Hematopoietic multipotent progenitor cell treated with erythropoietin and hydrocortisone succinate and interleukin-3 and kit ligand, for 6 days (in vitro differentiated cells): Measurements from ENCODE around the gene SRSF8.
A peak's percentile ranks its signal among the peaks of the same experiment; 100 is the strongest.
"Not testable (repeated sequence)": the region's sequence is repeated elsewhere in the genome, so short reads cannot be mapped to it uniquely, and the experiment has no call there.

Experiments
- DNase-seq: peaks from one replicate; pipeline ENCODE4 v3.0.0-alpha.2; 2015

The SRSF8 gene

DNA sequence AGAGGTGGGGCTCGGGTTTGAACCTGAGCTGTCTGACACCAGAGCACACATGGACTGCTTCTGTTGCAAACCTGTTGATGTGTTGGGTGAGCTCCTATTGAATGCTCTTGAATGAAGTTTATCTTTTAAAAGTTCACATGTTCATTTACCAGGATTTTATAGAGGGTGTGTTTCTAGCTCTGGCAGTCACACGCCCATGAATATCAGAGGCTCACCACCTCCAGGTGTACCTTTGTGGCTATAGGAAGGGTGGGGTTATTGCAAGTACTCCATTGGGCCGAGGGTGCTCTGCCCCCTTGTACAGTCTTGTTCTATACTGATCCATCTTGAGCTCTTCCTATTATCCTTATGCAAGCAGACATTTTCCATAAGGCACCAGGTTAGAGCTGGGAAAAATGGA, 32.1 kb downstream of the SRSF8 start:
- no peak for DNase-seq

DNA sequence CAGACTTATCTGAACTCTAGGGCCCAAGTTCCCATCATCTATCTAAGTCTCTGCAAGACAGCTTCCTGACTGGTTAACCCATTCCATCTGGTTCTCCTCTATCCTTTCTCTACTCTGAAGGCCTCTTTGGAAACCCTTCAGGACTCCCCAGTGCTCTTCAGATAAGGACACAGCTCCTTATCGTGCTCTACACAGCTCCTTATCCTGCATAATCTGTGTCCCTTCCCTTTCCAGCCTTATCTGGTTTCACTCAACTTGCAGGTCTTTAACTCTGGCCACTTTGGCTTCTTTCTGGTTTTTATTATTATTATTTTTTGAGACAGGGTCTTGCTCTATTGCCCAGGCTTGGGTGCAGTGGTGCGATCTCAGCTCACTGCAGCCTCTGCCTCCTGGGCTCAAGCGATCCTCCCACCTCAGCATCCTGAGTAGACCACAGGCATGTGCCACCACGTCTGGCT, 33.5 kb downstream of the SRSF8 start:
- DNase-seq, result peak; percentile 48

DNA sequence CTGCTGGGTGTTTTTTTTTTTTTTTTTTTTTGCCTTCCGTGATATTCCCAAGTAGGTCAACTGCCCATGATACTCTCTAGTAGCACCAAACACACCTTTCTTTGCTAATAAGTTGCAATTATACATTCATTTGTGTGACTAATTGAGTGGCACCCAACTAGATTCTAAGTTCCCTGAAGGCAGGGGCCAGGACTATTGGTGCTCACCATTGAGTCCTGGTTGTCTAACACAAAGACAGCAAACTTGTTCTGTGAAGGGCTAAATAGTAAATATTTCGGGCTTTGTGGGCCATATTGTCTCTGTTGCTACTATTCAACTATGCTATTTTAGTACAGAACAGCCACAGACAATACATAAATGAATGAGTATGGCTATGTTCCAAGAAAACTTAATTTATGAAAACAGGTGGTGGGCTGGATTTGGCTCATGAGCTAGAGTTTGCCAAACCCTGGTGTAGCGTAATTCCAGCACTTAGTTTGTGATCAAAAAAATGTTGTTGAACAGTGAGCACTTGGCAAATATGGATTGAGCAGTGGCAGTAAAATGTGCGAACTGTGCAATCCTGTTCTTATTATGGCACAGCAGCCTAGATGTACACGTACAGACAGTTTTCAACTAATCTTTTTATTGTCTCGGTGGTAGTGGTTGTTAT, 34.3 kb downstream of the SRSF8 start:
- no peak for DNase-seq

DNA sequence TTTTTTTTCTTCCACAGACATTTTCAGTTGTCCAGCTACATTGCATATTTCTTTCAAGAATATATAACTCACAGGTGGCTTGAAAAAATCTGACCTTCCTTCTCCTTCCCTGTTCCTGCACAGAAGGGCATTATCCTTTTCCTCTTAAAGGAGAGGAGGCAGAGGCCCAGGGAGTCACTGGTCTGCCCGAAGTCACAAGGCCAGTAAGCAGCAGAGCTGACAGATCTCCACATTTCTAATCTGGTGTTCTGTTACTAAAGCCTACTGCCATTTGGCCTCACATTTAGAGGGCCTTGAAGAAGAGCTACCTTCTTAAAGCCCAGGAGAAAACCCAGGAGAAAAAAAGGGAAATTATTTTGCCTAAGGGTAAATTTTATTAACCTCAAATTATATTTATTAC, 35.2 kb downstream of the SRSF8 start:
- no peak for DNase-seq

DNA sequence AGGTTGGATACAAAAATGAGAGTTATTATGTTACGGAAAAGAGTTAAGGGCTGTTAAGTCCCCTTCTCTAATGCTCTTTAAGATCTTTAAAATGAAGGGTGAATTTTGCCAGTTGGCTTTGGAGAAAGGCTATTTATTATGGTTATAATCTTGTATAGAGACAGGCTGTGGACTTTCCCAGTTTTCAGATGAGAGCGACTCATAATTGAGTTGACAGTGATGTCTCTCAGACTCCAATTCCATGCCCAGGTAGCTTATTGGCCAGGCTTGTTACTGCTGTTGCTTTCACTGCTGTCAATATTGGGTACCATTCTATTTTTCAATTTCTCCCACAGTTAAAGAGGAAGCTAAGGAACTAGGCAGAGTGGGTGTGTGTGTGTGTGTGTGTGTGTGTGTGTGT, 36.0 kb downstream of the SRSF8 start:
- DNase-seq, result no peak

DNA sequence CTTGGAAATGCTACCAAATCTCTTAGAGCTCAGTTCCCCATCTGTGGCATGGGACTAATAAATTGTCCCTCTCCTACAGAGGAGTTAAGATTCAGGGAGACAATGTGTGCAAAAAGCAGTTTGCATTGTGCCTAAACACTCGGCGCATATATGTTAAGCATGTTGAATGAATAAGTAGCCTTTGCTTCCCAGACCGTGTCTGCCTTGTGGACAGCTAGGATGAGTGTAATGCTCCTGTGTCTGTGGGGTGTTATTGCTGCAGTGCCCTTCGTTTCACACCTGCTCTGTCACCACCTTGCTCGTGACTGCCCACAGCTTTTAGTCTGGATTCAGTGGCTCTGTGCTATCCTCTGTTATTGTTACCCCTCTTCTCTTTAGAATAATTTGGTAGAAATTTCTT, 37.0 kb downstream of the SRSF8 start:
- no peak for DNase-seq

DNA sequence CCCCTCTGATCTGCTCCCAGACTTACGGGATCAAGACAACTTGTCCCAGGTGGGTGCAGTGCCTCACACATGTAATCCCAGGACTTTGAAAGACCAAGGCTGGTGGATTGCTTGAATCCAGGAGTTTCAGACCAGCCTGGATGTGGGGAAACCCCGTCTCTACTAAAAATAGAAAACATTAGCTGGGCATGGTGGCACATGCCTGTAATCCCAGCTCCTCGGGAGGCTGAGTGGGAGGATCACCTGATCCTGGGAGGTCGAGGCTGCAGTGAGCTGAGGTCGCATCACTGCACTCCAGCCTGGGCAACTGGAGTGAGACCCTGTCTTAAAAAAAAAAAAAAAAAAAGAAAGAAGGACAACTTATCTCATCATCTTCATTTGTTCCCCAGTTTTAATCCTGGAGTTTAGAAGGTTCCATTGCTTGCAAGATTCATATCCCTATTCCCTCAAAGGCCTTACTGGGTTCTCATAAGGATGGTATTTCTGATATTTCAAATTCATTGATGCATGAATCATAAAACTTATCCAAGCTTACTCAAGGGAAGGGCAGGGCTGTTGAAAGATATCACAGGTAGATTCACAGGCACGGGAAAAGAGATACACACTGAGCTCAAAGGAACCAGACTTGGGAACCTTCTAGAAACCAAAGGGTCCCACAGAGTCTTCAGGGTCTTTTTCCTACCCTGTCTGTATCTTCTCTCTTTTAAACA, 37.6 kb downstream of the SRSF8 start:
- DNase-seq, result no peak

DNA sequence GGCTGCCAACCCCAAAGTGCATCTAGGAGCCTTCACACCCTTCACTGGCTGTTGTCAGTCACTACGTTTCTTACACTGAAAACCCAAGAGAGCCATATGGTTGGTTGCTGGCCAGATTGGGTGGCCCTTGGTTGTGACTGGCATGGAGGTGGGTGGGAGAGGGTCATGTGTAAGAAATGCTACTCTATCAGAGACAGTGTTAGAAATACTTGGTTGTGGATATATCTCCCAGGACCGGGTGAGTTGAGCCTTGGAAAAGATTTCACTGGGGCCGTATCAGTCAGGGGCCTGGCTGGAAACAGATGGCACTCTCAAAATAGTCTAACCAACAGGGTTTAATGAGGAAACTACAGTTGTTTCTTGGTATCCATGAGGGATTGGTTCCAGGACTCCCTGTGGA, 38.1 kb downstream of the SRSF8 start:
- no peak for DNase-seq

DNA sequence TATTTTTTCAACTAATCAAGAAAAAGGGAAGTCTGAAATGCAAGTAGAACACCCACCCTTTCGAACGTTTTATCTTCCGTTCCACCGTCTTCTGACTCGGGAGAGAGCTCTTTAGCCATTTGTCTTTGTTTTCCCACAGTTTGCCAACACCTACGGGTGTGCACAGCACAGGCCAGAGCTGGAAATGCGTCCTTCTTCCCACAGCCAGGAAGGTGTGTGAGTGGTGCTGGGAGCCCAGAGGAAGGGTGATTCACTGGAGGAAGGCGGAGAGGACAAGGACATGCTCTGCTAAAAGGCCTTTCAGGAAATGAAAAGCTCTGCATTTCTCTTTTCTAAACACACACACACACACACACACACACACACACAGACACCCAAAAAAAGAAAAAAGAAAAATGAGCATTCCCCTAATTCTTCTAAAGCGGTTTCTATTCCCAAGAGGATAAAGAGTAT, 41.5 kb downstream of the SRSF8 start:
- DNase-seq, result no peak

DNA sequence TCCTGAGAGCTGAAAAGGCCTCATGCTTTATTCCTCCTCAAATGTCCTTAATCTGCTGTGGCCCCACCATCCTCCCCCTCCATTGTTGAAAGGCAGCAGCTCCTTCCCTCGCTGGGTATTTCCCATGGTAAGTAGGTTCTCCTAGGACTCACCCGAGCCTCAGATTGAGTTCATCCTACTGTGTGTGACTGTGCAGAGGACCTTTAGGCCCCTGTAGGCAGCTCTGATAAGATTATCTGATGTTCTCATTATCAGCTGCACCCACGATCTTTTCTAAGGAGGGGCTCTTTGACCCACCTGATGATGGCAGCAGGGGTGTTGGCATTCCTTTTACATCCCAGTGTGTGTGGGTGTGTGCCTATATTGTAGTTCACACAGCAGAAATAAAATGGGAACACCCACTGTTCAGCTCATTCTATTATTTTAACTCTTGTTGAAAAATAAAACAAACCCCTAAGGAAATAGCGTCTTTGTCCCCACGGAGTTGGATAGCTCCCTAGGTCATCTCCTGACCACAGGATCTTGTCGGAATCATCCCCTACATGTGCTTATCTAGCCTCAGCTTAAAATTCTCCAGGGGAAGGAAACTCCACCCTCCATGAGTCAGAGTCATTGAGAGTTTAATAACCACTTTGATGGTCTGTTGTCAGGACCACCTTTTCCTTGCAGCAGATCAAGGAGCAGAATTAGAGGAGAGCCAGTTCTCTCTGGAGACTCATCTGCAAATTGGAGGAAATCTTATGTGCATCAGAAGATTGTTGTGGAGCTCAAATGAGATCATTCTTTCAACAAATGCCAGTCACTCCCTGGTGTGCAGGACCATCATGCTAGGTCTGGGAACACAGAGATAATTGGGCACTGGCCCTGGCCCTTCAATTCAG, 42.2 kb downstream of the SRSF8 start:
- peak; percentile 85 for DNase-seq

DNA sequence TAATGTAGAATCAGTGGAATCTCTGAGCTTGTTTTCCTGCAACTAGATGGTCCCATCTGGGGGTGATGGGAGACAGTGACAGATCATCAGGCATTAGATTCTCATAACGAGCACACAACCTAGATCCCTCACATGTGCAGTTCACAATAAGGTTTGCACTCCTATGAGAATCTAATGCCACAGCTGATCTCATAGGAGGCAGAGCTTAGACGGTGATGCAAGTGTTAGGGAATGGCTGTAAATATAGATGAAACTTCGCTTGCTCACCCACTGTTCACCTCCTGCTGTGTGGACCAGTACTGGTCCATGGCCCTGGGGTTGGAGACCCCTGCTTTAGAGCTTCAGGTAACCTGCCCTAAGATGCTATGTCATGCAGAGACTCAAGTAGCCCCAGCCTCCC, 44.8 kb downstream of the SRSF8 start:
- not testable (repeated sequence) for DNase-seq

DNA sequence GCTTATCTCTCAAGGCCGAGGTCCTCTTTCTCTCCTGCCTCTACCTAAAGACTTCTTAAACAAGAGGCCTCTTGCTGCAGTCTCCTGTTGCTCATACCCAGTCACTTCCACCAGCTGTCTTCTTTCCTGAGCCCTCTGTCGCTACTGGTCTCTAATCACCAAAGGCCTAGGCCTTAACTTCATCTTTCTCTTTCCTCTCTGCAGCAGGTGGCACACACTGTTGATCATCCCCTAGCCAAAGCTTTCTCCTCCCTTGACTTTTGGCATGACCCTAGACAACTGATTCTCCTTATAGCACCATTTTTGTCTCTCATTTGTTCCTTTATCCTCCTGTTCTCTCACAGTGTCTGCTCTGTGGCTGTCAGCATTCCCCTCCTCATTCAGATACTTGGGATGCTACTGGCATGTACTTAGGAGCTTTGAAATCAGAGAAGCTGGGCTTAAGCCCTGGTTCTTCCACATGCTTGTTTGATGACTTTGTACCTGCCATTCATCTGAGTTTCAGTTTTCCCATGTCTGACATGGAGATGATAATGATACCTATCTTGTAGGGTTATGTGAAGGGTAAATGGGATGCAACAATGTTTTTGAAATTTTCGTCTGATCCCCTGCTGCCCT, 45.3 kb downstream of the SRSF8 start:
- no peak for DNase-seq

DNA sequence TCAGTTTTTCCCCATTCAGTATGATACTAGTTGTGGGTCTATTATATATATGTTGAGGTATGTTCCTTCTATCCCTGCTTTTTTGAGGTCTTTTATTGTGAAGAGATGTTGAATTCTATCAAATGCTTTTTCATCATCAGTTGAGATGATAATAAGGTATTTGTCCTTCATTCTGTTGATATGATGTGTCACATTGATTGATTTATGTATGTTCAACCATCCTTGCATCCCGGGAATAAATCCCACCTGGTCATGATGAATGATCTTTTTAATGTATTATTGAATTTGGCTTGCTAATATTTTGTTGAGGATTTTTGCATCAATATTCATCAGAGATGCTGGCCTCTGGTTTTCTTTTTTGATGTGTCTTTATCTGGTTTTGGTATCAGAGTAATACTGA, 48.9 kb downstream of the SRSF8 start:
- no peak for DNase-seq

DNA sequence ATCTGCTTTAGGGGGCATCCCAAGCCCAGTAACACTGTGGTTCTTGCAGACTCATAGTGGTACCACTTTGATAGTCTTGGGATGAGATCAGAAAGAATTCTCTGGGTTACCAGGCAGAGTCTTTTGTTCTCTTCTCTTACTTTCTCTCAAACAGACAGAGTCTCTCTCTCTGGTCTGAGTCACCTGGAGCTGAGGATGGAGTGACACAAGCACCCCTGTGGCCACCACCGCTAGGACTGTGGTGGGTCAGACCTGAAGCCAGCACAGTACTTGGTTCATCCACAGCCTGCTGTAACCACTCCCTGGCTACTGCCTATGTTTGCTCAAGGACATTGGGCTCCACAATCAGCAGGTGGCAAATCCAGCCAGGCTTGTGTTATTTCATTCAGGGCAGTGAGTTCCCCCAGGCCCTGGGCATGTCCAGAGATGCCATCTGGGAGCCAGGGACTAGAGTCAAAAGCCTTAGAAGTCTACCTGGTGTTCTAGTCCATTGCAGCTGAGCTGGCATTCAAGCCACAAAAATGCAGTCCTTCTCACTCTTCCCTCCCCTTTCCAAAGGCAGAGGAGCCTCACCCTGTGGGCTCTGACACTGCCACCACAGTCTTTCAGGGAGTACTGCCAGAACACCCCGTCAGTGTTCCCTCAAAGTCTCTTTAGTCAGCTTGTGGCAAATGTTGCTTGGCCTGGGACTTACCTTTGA, 52.8 kb downstream of the SRSF8 start:
- DNase-seq, result no peak
